Ascending aorta (tissue), 2 donors: ENCODE results near the gene RBM33. TPM values are rescaled to one million over a fixed set of nuclear protein-coding genes. Genes with fewer than 3 reads are reported as not detected.
A peak's percentile ranks its signal among the peaks of the same experiment; 100 is the strongest.

ENCODE experiments used
- DNase-seq, 2 donors: peaks; one replicate each; pipeline ENCODE4 v3.0.0-alpha.2; 2019; ENCODE audit warnings: low spot score in 2 of 2
- H3K27ac ChIP-seq, 2 donors: fragments of 200-600 bp; sonication (generic); one replicate each; pipeline ENCODE4 v1.5.1; 2016 to 2017; ENCODE audit warnings: mild to moderate bottlenecking in 1 of 2
- H3K27me3 ChIP-seq: fragments of 200-600 bp; sonication (generic); one replicate; pipeline ENCODE4 v1.5.1; 2017
- H3K36me3 ChIP-seq, 2 donors: fragments of 200-600 bp; sonication (generic); one replicate each; pipeline ENCODE4 v1.5.1; 2016
- H3K4me1 ChIP-seq, 2 donors: fragments of 200-600 bp; sonication (generic); one replicate each; pipeline ENCODE4 v1.5.1; 2016 to 2017; ENCODE audit warnings: mild to moderate bottlenecking in 1 of 2
- H3K4me3 ChIP-seq, 2 donors: fragments of 200-600 bp; sonication (generic); one replicate each; pipeline ENCODE4 v1.5.1; 2016 to 2017; ENCODE audit warnings: mild to moderate bottlenecking in 1 of 2
- H3K9me3 ChIP-seq, 2 donors: fragments of 200-600 bp; sonication (generic); one replicate each; pipeline ENCODE4 v1.5.1; 2016
- CTCF ChIP-seq, 3 experiments: fragments of 200-600 bp in 2 of 3; fragments of 450-650 bp in 1 of 3; sonication (generic) in 2 of 3; IDR thresholded peaks; one replicate each; pipeline ENCODE4 v1.5.1; 2016 to 2019; ENCODE audit warnings: antibody characterized with exemption in 3 of 3, mild to moderate bottlenecking in 1 of 3, moderate library complexity in 1 of 3
- intact Hi-C: fragments of 100-400 bp; cut with DNase I; formaldehyde crosslinking; loops from one replicate; pipeline ENCODE4 v1.15.1; 2023
- total RNA-seq: library from RNA; depleted of rRNA; stranded (reverse); fragments of >200 nt; gene quantifications from one replicate; pipeline ENCODE4 v1.1.0, GENCODE V29; 2016

The RBM33 gene
- total RNA-seq, 1 donor from 2014 or later, result 44.2 TPM

- no peaks in the 10 kb centered on the region for H3K4me1 ChIP-seq
- H3K36me3 ChIP-seq, result peaks cover 44 to 49% of the 10 kb centered on the region in 2 donors
- no peak overlapping the region for H3K27ac ChIP-seq
- intact Hi-C loops, result no loop called here
- TF ChIP-seq CTCF (IDR thresholded peaks at IDR 0.05), result no peak
- H3K4me3 ChIP-seq, result no peak overlapping the region
- no peaks in the 10 kb centered on the region for H3K27me3 ChIP-seq
- no peaks in the 10 kb centered on the region for H3K9me3 ChIP-seq
- no peak for DNase-seq
Measured at GRCh38 chr7:155737590-155737989, 93.1 kb downstream of the RBM33 start.

GRCh38 chr7:155738104-155738503 is 93.6 kb downstream of the RBM33 start:
- Histone ChIP-seq H3K4me1 (no peaks in the 10 kb centered on the region), H3K27ac (no peak overlapping the region), H3K36me3 (peaks cover 45 to 51% of the 10 kb centered on the region in 2 donors), H3K27me3 (no peaks in the 10 kb centered on the region), H3K4me3 (no peak overlapping the region), H3K9me3 (no peaks in the 10 kb centered on the region)
- TF ChIP-seq CTCF (IDR thresholded peaks at IDR 0.05), result no peak
- intact Hi-C loops, result loop anchor here (2.0 kb wide), 1 partner anchor 139 kb away; no protein-coding TSS in a partner anchor
- no peak for DNase-seq

- Histone ChIP-seq H3K9me3 (no peaks in the 10 kb centered on the region), H3K27me3 (no peaks in the 10 kb centered on the region), H3K4me3 (no peak overlapping the region), H3K4me1 (no peaks in the 10 kb centered on the region), H3K36me3 (peaks cover 45 to 59% of the 10 kb centered on the region in 2 donors), H3K27ac (no peak overlapping the region)
- DNase-seq, result peak in 1 of 2 donors; percentile 79
- TF ChIP-seq CTCF (IDR thresholded peaks at IDR 0.05), result peak; percentile 22 to 53 (median 44)
- intact Hi-C loops, result loop anchor here (2.0 kb wide), 1 partner anchor 140 kb away; no protein-coding TSS in a partner anchor
Measured at GRCh38 chr7:155738652-155739537, 94.4 kb downstream of the RBM33 start.

GRCh38 chr7:155739538-155740143 is 95.2 kb downstream of the RBM33 start:
- TF ChIP-seq CTCF (IDR thresholded peaks at IDR 0.05), result no peak
- Histone ChIP-seq H3K4me3 (no peak overlapping the region), H3K27me3 (no peaks in the 10 kb centered on the region), H3K36me3 (peaks cover 47 to 67% of the 10 kb centered on the region in 2 donors), H3K27ac (no peak overlapping the region), H3K4me1 (no peaks in the 10 kb centered on the region), H3K9me3 (no peaks in the 10 kb centered on the region)
- intact Hi-C loops, result loop anchor here (2.0 kb wide), 1 partner anchor 141 kb away; no protein-coding TSS in a partner anchor
- DNase-seq, result no peak

GRCh38 chr7:155741082-155741481 is 96.6 kb downstream of the RBM33 start:
- H3K36me3 ChIP-seq, result peaks cover 59 to 81% of the 10 kb centered on the region in 2 donors
- TF ChIP-seq CTCF (IDR thresholded peaks at IDR 0.05), result no peak

More at GRCh38 chr7:155741082-155741481, 96.6 kb downstream of the RBM33 start:
- no peak for DNase-seq
- Histone ChIP-seq H3K27me3 (no peaks in the 10 kb centered on the region), H3K9me3 (no peaks in the 10 kb centered on the region), H3K27ac (no peak overlapping the region), H3K4me3 (no peak overlapping the region), H3K4me1 (no peaks in the 10 kb centered on the region)
- intact Hi-C loops, result no loop called here
